Epithelial cell of esophagus (primary cell): Measurements from ENCODE around the gene EEF1A2.

ENCODE experiments used
- DNase-seq: peaks from one replicate; pipeline ENCODE4 v3.0.0; 2010; ENCODE audit warnings: low read depth
- H3K4me3 ChIP-seq: 2 replicates; pipeline ENCODE4 v1.5.1; 2011; ENCODE audit warnings: mild to moderate bottlenecking, low read length, control low read depth
- CTCF ChIP-seq: IDR thresholded peaks from 2 replicates; pipeline ENCODE4 v1.5.1; 2011; ENCODE audit warnings: low read depth, mild to moderate bottlenecking, low read length, control low read depth, inconsistent platforms; ENCODE audit not compliant: insufficient read depth; ENCODE audit errors: missing control alignments

EEF1A2 gene

GRCh38 chr20:63478346-63479302, 20.3 kb downstream of the EEF1A2 start:
- no peak for DNase-seq
- H3K4me3 ChIP-seq: no peak overlapping the region
- no peak for TF ChIP-seq CTCF

- DNase-seq: no peak
- TF ChIP-seq CTCF: no peak
- H3K4me3 ChIP-seq: no peak overlapping the region
Measured at GRCh38 chr20:63477944-63478343, 20.9 kb downstream of the EEF1A2 start.

- TF ChIP-seq CTCF: no peak
- no peak for DNase-seq
Measured at GRCh38 chr20:63477061-63477616, 21.7 kb downstream of the EEF1A2 start.

GRCh38 chr20:63475209-63475608, 23.7 kb downstream of the EEF1A2 start:
- H3K4me3 ChIP-seq: no peak overlapping the region
- DNase-seq: peak; percentile 41

More at GRCh38 chr20:63477061-63477616, 21.7 kb downstream of the EEF1A2 start:
- H3K4me3 ChIP-seq: no peak overlapping the region

GRCh38 chr20:63473555-63474449, 25.1 kb downstream of the EEF1A2 start:
- no peak for DNase-seq
- no peak for TF ChIP-seq CTCF
- H3K4me3 ChIP-seq: no peak overlapping the region

More at GRCh38 chr20:63475209-63475608, 23.7 kb downstream of the EEF1A2 start:
- no peak for TF ChIP-seq CTCF

- no peak for DNase-seq
- TF ChIP-seq CTCF: no peak
- H3K4me3 ChIP-seq: no peak overlapping the region
Measured at GRCh38 chr20:63472862-63473390, 26.0 kb downstream of the EEF1A2 start.
